ENCODE data around the gene FLT1. TPM values are rescaled to one million over a fixed set of nuclear protein-coding genes. Genes with fewer than 3 reads are reported as not detected.
A peak's percentile ranks its signal among the peaks of the same experiment; 100 is the strongest.

The FLT1 gene
- total RNA-seq, 1 donor from 2014 or later = 132 TPM

GRCh38 chr13:28429685-28430290 is 65.1 kb downstream of the FLT1 start:
- no peak for DNase-seq (ENCODE audit: low spot score)

- DNase-seq (ENCODE audit: low spot score) = no peak
Observed at GRCh38 chr13:28429096-28429495, 65.8 kb downstream of the FLT1 start.

- DNase-seq (ENCODE audit: low spot score) = no peak
Observed at GRCh38 chr13:28426381-28426780, 68.5 kb downstream of the FLT1 start.

GRCh38 chr13:28425793-28426192 is 69.1 kb downstream of the FLT1 start:
- DNase-seq (ENCODE audit: low spot score) = no peak

- DNase-seq (ENCODE audit: low spot score) = no peak
Observed at GRCh38 chr13:28424541-28424940, 70.4 kb downstream of the FLT1 start.

GRCh38 chr13:28423010-28423409 is 71.9 kb downstream of the FLT1 start:
- DNase-seq (ENCODE audit: low spot score) = peak; percentile 38

GRCh38 chr13:28421676-28422410 is 73.1 kb downstream of the FLT1 start:
- no peak for DNase-seq (ENCODE audit: low spot score)

GRCh38 chr13:28420704-28421103 is 74.2 kb downstream of the FLT1 start:
- DNase-seq (ENCODE audit: low spot score) = no peak

- no peak for DNase-seq (ENCODE audit: low spot score)
Observed at GRCh38 chr13:28415994-28416421, 78.9 kb downstream of the FLT1 start.

- DNase-seq (ENCODE audit: low spot score) = no peak
Observed at GRCh38 chr13:28413999-28414398, 80.9 kb downstream of the FLT1 start.

GRCh38 chr13:28412981-28413380 is 81.9 kb downstream of the FLT1 start:
- no peak for DNase-seq (ENCODE audit: low spot score)

- DNase-seq (ENCODE audit: low spot score) = peak; percentile 11
Observed at GRCh38 chr13:28411831-28412353, 83.0 kb downstream of the FLT1 start.

- DNase-seq (ENCODE audit: low spot score) = no peak
Observed at GRCh38 chr13:28410096-28410495, 84.8 kb downstream of the FLT1 start.

GRCh38 chr13:28409648-28410047 is 85.3 kb downstream of the FLT1 start:
- no peak for DNase-seq (ENCODE audit: low spot score)

GRCh38 chr13:28408863-28409262 is 86.1 kb downstream of the FLT1 start:
- DNase-seq (ENCODE audit: low spot score) = no peak

- DNase-seq (ENCODE audit: low spot score) = peak; percentile 77
Observed at GRCh38 chr13:28408235-28408848, 86.6 kb downstream of the FLT1 start.

GRCh38 chr13:28406733-28407266 is 88.1 kb downstream of the FLT1 start:
- no peak for DNase-seq (ENCODE audit: low spot score)

- DNase-seq (ENCODE audit: low spot score) = no peak
Observed at GRCh38 chr13:28402057-28402381, 92.9 kb downstream of the FLT1 start.

GRCh38 chr13:28401303-28402056 is 93.4 kb downstream of the FLT1 start:
- DNase-seq (ENCODE audit: low spot score) = peak; percentile 78

- no peak for DNase-seq (ENCODE audit: low spot score)
Observed at GRCh38 chr13:28396053-28396452, 98.9 kb downstream of the FLT1 start.

GRCh38 chr13:28394422-28394821 is 100.5 kb downstream of the FLT1 start:
- DNase-seq (ENCODE audit: low spot score) = no peak

Measured in umbilical cord (tissue), 2 donors.